ENCODE data around the gene ARID1A.

ARID1A gene

GRCh38 chr1:26701995-26702679, 6.3 kb downstream of the ARID1A start:
- peaks cover 88% of the 10 kb centered on the region for H3K4me1 ChIP-seq (ENCODE audit: insufficient read depth, low read length, severe bottlenecking)
- peaks cover 64% of the 10 kb centered on the region for H3K36me3 ChIP-seq (ENCODE audit: insufficient read depth, low read length)
- no peaks in the 10 kb centered on the region for H3K27me3 ChIP-seq (ENCODE audit: insufficient read depth, low read length)
- peaks cover 13% of the 10 kb centered on the region; the same call in 1 of the 2 replicates for H4K20me1 ChIP-seq (ENCODE audit: insufficient read depth, low read length)
- peak overlapping the region; percentile 9 for H3K27ac ChIP-seq (ENCODE audit: low read depth, low read length, poor library complexity, severe bottlenecking)
- peak overlapping the region; percentile 94 for H3K4me2 ChIP-seq (ENCODE audit: low read length)
- peak overlapping the region; percentile 97; the same call in 1 of the 2 replicates for H3K9ac ChIP-seq (ENCODE audit: low read length)
- peak overlapping the region; percentile 88 for H3K4me3 ChIP-seq (ENCODE audit: low read depth, low read length, poor library complexity, severe bottlenecking)
- TF ChIP-seq EZH2 (IDR thresholded peaks at IDR 0.05; ENCODE audit: borderline replicate concordance, low read length), result no peak
- no peak for TF ChIP-seq CTCF (IDR thresholded peaks at IDR 0.05; ENCODE audit: low read length)
- H3F3A ChIP-seq (ENCODE audit: insufficient read depth, low read length), result no peaks in the 10 kb centered on the region
- H3K9me3 ChIP-seq (ENCODE audit: low read length), result no peaks in the 10 kb centered on the region
- peaks cover 100% of the 10 kb centered on the region for H3K79me2 ChIP-seq (ENCODE audit: insufficient read depth, low read length)
- no peaks in the 10 kb centered on the region for H3K9me2 ChIP-seq (ENCODE audit: low read depth, low read length)
- no peak overlapping the region for H2AFZ ChIP-seq (ENCODE audit: low read length)

GRCh38 chr1:26702680-26703038, 6.8 kb downstream of the ARID1A start:
- Histone ChIP-seq H3K36me3 (ENCODE audit: insufficient read depth, low read length) (peaks cover 65% of the 10 kb centered on the region), H3K9me3 (ENCODE audit: low read length) (no peaks in the 10 kb centered on the region), H3K4me1 (ENCODE audit: insufficient read depth, low read length, severe bottlenecking) (peaks cover 92% of the 10 kb centered on the region), H3K27me3 (ENCODE audit: insufficient read depth, low read length) (no peaks in the 10 kb centered on the region), H3K4me2 (ENCODE audit: low read length) (peak overlapping the region; percentile 94; the same call in 1 of the 2 replicates), H3K4me3 (ENCODE audit: low read depth, low read length, poor library complexity, severe bottlenecking) (peak overlapping the region; percentile 88), H3K9me2 (ENCODE audit: low read depth, low read length) (no peaks in the 10 kb centered on the region), H4K20me1 (ENCODE audit: insufficient read depth, low read length) (peaks cover 13% of the 10 kb centered on the region; the same call in 1 of the 2 replicates), H3K79me2 (ENCODE audit: insufficient read depth, low read length) (peaks cover 100% of the 10 kb centered on the region), H3K27ac (ENCODE audit: low read depth, low read length, poor library complexity, severe bottlenecking) (no peak overlapping the region), H2AFZ (ENCODE audit: low read length) (no peak overlapping the region), H3K9ac (ENCODE audit: low read length) (peak overlapping the region; percentile 97; the same call in 1 of the 2 replicates), H3F3A (ENCODE audit: insufficient read depth, low read length) (no peaks in the 10 kb centered on the region)
- no peak for TF ChIP-seq EZH2 (IDR thresholded peaks at IDR 0.05; ENCODE audit: borderline replicate concordance, low read length)
- no peak for TF ChIP-seq CTCF (IDR thresholded peaks at IDR 0.05; ENCODE audit: low read length)

- H3K9ac ChIP-seq (ENCODE audit: low read length), result no peak overlapping the region
- no peaks in the 10 kb centered on the region for H3F3A ChIP-seq (ENCODE audit: insufficient read depth, low read length)
- no peak overlapping the region for H2AFZ ChIP-seq (ENCODE audit: low read length)
- peaks cover 13% of the 10 kb centered on the region; the same call in 1 of the 2 replicates for H4K20me1 ChIP-seq (ENCODE audit: insufficient read depth, low read length)
- no peaks in the 10 kb centered on the region for H3K27me3 ChIP-seq (ENCODE audit: insufficient read depth, low read length)
- H3K27ac ChIP-seq (ENCODE audit: low read depth, low read length, poor library complexity, severe bottlenecking), result no peak overlapping the region
- H3K79me2 ChIP-seq (ENCODE audit: insufficient read depth, low read length), result peaks cover 100% of the 10 kb centered on the region
- H3K4me1 ChIP-seq (ENCODE audit: insufficient read depth, low read length, severe bottlenecking), result peaks cover 89% of the 10 kb centered on the region
- H3K4me2 ChIP-seq (ENCODE audit: low read length), result peak overlapping the region; percentile 15; the same call in 1 of the 2 replicates
- TF ChIP-seq CTCF (IDR thresholded peaks at IDR 0.05; ENCODE audit: low read length), result no peak
- no peak for TF ChIP-seq EZH2 (IDR thresholded peaks at IDR 0.05; ENCODE audit: borderline replicate concordance, low read length)
- no peak overlapping the region for H3K4me3 ChIP-seq (ENCODE audit: low read depth, low read length, poor library complexity, severe bottlenecking)
- peaks cover 71% of the 10 kb centered on the region for H3K36me3 ChIP-seq (ENCODE audit: insufficient read depth, low read length)
- no peaks in the 10 kb centered on the region for H3K9me3 ChIP-seq (ENCODE audit: low read length)
- no peaks in the 10 kb centered on the region for H3K9me2 ChIP-seq (ENCODE audit: low read depth, low read length)
These were observed 7.7 kb downstream of the ARID1A start for GRCh38 chr1:26703478-26703877.

All from OCI-LY1 (cell line).